Dermis lymphatic vessel endothelial cell (primary cell): ENCODE measurements around the gene TET3. TPM values are rescaled to one million over a fixed set of nuclear protein-coding genes. Genes with fewer than 3 reads are reported as not detected.

Experiments
- total RNA-seq: library from RNA; depleted of rRNA; stranded (reverse); fragments of >200 nt; gene quantifications from 2 replicates; pipeline ENCODE4 v1.2.1, GENCODE V29; 2014

Gene TET3
- 4.4 and 5.2 TPM in 2 replicates for total RNA-seq

GRCh38 chr2:73984203-73984921 is at the start of gene TET3:
Gene TET3 (plus strand): TSS chr2:73984910. CDS start chr2:73986404, 1,494 bp downstream.

Other genes starting within 250 kb of the TET3 start
- 20.0 and 30.9 TPM in 2 replicates for gene TPRKB, start 247.6 kb upstream of the TET3 start, total RNA-seq
- 27.5 and 27.8 TPM in 2 replicates for gene DUSP11, start 204.8 kb upstream of the TET3 start, total RNA-seq
- gene C2orf78, start 200.7 kb upstream of the TET3 start, total RNA-seq: not detected in 2 replicates
- 15.3 and 17.3 TPM in 2 replicates for gene STAMBP, start 155.9 kb upstream of the TET3 start, total RNA-seq
- not detected in 2 replicates for gene ACTG2, start 91.9 kb upstream of the TET3 start, total RNA-seq
- 41.2 and 45.0 TPM in 2 replicates for gene DGUOK, start 58.0 kb upstream of the TET3 start, total RNA-seq
- 10.8 and 11.1 TPM in 2 replicates for gene BOLA3, start 163.0 kb downstream of the TET3 start, total RNA-seq
- 96.7 and 105 TPM in 2 replicates for gene MOB1A, start 194.0 kb downstream of the TET3 start, total RNA-seq
- gene MTHFD2, start 213.7 kb downstream of the TET3 start, total RNA-seq: 24.2 and 24.6 TPM in 2 replicates